Stomach (tissue), 9 donors: Measurements from ENCODE around the gene NPC1L1. TPM values are rescaled to one million over a fixed set of nuclear protein-coding genes. Genes with fewer than 3 reads are reported as not detected.

Source experiments
- DNase-seq, 2 donors: peaks; one replicate each; pipeline versions ENCODE4 v3.0.0 to v3.0.0-alpha.2; 2013 to 2019
- H3K27ac ChIP-seq, 5 donors: fragments of 200-600 bp in 4 of 5; sonication (generic) in 4 of 5; one replicate each; pipeline ENCODE4 v1.5.1; 2013 to 2019; ENCODE audit warnings: mild to moderate bottlenecking in 1 of 5, moderate library complexity in 1 of 5
- H3K27me3 ChIP-seq, 3 donors: fragments of 200-600 bp; sonication (generic); one replicate each; pipeline ENCODE4 v1.5.1; 2017 to 2019; ENCODE audit warnings: mixed run types in 1 of 3
- H3K36me3 ChIP-seq, 4 donors: fragments of 200-600 bp; sonication (generic); 1 replicate in 3 of 4; 2 replicates in 1 of 4; pipeline ENCODE4 v1.5.1; 2016 to 2019
- H3K4me1 ChIP-seq, 4 donors: fragments of 200-600 bp; sonication (generic); one replicate each; pipeline ENCODE4 v1.5.1; 2016 to 2019
- H3K4me3 ChIP-seq, 4 donors: fragments of 200-600 bp; sonication (generic) in 3 of 4; one replicate each; pipeline ENCODE4 v1.5.1; 2016 to 2019; ENCODE audit warnings: mild to moderate bottlenecking in 1 of 4
- H3K9me3 ChIP-seq, 4 donors: fragments of 200-600 bp; sonication (generic); one replicate each; pipeline ENCODE4 v1.5.1; 2016 to 2019
- EP300 ChIP-seq: sonication (generic); formaldehyde crosslinking; IDR thresholded peaks from one replicate; pipeline ENCODE4 v1.6.1; 2017; ENCODE audit warnings: antibody characterized with exemption
- POLR2A ChIP-seq, 4 donors: fragments of 450-650 bp; IDR thresholded peaks; one replicate each; pipeline ENCODE4 v1.6.1; 2016; ENCODE audit warnings: antibody characterized with exemption in 4 of 4, control low read depth in 2 of 4, mild to moderate bottlenecking in 1 of 4, moderate library complexity in 1 of 4
- POLR2AphosphoS5 ChIP-seq, 3 donors: sonication (generic); formaldehyde crosslinking; IDR thresholded peaks; one replicate each; pipeline ENCODE4 v1.6.1; 2016; ENCODE audit warnings: antibody characterized with exemption in 3 of 3
- WGBS, 5 donors: extraction: QIAGEN DNeasy Blood & Tissue Kit in 3 of 5; methylation state at CpG; one replicate each; pipeline versions ENCODE4 v1.1.5 to v1.1.7; 2013 to 2018; 5-methylcytosine and 5-hydroxymethylcytosine counted together
- intact Hi-C: fragments of 100-400 bp; cut with DNase I; formaldehyde crosslinking; loops from one replicate; pipeline ENCODE4 v1.15.1; 2023; ENCODE audit warnings: low total_unique reads
- polyA plus RNA-seq, 3 donors: library from polyadenylated mRNA; stranded (reverse); fragments of 200-250 nt; gene quantifications; one replicate each; pipeline ENCODE4 v1.2.3, GENCODE V29; 2013
- total RNA-seq, 5 donors: library from RNA; depleted of rRNA; stranded (reverse); fragments of >200 nt; gene quantifications; one replicate each; pipeline versions ENCODE4 v1.1.0 to v1.2.3, GENCODE V29; 2014 to 2016
- TF ChIP-seq, protein P1 (sequence below), 7 experiments: fragments of 450-650 bp in 4 of 7; fragments of 200-600 bp in 3 of 7; sonication (generic) in 3 of 7; IDR thresholded peaks; one replicate each; pipeline ENCODE4 v1.5.1; 2016 to 2019; ENCODE audit warnings: antibody characterized with exemption in 7 of 7, control low read depth in 2 of 7, mild to moderate bottlenecking in 1 of 7
- donor health status: healthy with polysubstance abuse.
- donor health status: Bipolar disorder and iron deficiency.
- donor health status: healthy.

The NPC1L1 gene
- total and polyA plus RNA-seq, 8 donors = 0.12 to 4.9 (median 1.1) TPM; not detected in 3

DNA sequence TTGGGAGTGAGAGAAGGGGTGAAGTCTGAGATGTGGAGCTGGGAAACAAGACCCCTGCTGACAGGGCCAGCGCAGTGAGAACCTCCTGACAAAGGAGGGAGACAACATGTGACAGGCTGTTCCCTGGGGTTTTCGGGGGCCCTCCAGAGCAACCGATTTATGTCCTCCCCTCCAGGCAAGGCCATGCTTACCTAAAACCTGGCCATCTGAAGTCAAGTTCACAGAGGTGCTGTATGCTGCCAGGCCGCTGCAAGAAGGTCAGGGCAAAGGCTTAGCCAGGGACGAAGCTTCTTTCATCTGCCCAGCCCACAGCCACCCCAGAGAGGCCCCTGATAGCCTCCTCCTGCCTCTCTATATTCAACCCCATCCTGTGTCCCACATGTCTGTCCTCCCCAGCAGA lies 20.6 kb downstream of the NPC1L1 start:
- Histone ChIP-seq H3K36me3 (no peaks in the 10 kb centered on the region), H3K9me3 (peaks cover 2 to 18% (median 15%) of the 10 kb centered on the region in 4 donors), H3K27me3 (no peaks in the 10 kb centered on the region), H3K27ac (no peak overlapping the region), H3K4me1 (no peaks in the 10 kb centered on the region), H3K4me3 (no peak overlapping the region)
- no peak for TF ChIP-seq EP300
- no peak for TF ChIP-seq POLR2AphosphoS5 (IDR thresholded peaks at IDR 0.05)
- TF ChIP-seq, protein P1, sequence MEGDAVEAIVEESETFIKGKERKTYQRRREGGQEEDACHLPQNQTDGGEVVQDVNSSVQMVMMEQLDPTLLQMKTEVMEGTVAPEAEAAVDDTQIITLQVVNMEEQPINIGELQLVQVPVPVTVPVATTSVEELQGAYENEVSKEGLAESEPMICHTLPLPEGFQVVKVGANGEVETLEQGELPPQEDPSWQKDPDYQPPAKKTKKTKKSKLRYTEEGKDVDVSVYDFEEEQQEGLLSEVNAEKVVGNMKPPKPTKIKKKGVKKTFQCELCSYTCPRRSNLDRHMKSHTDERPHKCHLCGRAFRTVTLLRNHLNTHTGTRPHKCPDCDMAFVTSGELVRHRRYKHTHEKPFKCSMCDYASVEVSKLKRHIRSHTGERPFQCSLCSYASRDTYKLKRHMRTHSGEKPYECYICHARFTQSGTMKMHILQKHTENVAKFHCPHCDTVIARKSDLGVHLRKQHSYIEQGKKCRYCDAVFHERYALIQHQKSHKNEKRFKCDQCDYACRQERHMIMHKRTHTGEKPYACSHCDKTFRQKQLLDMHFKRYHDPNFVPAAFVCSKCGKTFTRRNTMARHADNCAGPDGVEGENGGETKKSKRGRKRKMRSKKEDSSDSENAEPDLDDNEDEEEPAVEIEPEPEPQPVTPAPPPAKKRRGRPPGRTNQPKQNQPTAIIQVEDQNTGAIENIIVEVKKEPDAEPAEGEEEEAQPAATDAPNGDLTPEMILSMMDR (IDR thresholded peaks at IDR 0.05) = no peak
- TF ChIP-seq POLR2A (IDR thresholded peaks at IDR 0.05) = no peak
- 70 to 94% (median 92%) methylated on average over 5 of the region's 5 CpGs for WGBS, 5 donors
- DNase-seq = no peak
- intact Hi-C loops = no loop called here

DNA sequence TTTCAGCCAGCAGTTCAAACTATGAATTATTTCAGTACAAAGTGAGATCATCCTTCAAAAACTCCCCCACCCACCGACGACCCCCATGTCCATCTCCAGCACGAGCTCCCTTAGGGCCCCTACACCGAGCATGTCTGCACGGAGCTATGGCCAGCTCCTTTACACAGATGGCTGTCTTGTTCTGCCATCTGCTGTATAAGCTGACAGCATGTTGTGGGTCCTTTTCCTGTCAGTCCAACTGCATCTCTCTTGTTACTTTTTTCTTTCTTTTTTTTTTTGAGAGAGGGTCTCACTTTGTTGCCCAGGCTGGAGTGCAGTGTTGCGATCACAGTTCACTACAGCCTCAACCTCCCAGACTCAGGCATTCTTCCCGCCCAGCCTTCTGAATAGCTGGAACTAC lies 21.6 kb downstream of the NPC1L1 start:
- WGBS, 5 donors = 71 to 89% (median 77%) methylated on average over 7 of the region's 7 CpGs
- no peak for DNase-seq
- Histone ChIP-seq H3K27ac (no peak overlapping the region), H3K4me1 (no peaks in the 10 kb centered on the region), H3K27me3 (no peaks in the 10 kb centered on the region), H3K36me3 (no peaks in the 10 kb centered on the region), H3K9me3 (peaks cover 2 to 7% (median 5%) of the 10 kb centered on the region in 4 donors), H3K4me3 (no peak overlapping the region)
- intact Hi-C loops = no loop called here
- TF ChIP-seq POLR2A (IDR thresholded peaks at IDR 0.05) = no peak
- TF ChIP-seq EP300 = no peak
- no peak for TF ChIP-seq POLR2AphosphoS5 (IDR thresholded peaks at IDR 0.05)
- TF ChIP-seq, protein P1 (IDR thresholded peaks at IDR 0.05) = no peak

DNA sequence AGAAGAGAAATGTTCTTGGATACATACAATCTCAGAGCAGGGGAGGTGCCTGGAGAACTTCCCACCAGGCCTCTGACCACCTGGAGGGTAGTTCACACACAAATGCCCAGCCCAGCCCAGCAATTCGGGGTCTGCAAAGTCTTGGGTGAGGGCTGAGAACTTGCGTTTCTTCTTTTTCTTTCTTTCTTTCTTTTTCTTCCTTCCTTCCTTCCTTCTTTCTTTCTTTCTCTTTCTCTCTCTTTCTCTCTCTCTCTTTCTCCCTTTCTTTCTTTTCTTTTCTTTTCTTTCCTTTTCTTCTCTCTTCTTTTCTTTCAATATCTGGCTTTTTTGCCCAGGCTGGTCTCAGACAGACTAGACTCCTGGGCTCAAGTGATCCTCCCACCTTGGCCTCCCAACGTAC lies 22.4 kb downstream of the NPC1L1 start:
- no peaks in the 10 kb centered on the region for H3K9me3 ChIP-seq
- intact Hi-C loops = no loop called here
- no peak for TF ChIP-seq EP300
- TF ChIP-seq POLR2A (IDR thresholded peaks at IDR 0.05) = no peak
- TF ChIP-seq, protein P1 (IDR thresholded peaks at IDR 0.05) = no peak
- TF ChIP-seq POLR2AphosphoS5 (IDR thresholded peaks at IDR 0.05) = no peak
- WGBS, 5 donors = 69 to 82% (median 74%) methylated on average over 3 of the region's 3 CpGs
- H3K27ac ChIP-seq = no peak overlapping the region
- no peaks in the 10 kb centered on the region for H3K4me1 ChIP-seq
- DNase-seq = no peak
- no peak overlapping the region for H3K4me3 ChIP-seq
- H3K36me3 ChIP-seq = no peaks in the 10 kb centered on the region
- no peaks in the 10 kb centered on the region for H3K27me3 ChIP-seq

DNA sequence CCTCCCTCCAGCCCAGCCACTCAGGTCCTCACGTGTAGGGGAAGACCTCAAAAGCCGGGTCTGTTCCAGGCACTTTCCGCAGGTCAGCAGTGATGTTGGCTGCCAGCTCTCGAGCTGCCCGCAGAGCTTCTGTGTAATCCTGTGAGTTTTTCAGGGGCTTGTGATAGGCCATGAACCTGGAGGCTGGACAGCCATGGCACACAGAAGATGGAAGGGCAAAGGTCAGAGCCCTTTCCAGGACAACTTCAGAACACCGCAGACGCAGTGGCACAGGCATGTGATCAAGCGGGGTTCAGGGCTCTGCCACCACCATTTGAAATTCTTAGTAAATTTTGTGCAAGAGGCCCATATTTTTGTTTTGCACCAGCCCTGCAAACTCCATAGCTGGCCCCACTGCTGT lies 24.0 kb downstream of the NPC1L1 start:
- TF ChIP-seq POLR2AphosphoS5 (IDR thresholded peaks at IDR 0.05) = no peak
- H3K9me3 ChIP-seq = no peaks in the 10 kb centered on the region
- WGBS, 5 donors = 87 to 94% (median 90%) methylated on average over 7 to 8 of the region's 8 CpGs
- H3K4me1 ChIP-seq = no peaks in the 10 kb centered on the region
- no peaks in the 10 kb centered on the region for H3K27me3 ChIP-seq
- no peak for DNase-seq
- intact Hi-C loops = no loop called here
- no peak overlapping the region for H3K27ac ChIP-seq
- peaks cover 0 to 10% (median 0%) of the 10 kb centered on the region in 4 donors for H3K36me3 ChIP-seq
- H3K4me3 ChIP-seq = no peak overlapping the region

DNA sequence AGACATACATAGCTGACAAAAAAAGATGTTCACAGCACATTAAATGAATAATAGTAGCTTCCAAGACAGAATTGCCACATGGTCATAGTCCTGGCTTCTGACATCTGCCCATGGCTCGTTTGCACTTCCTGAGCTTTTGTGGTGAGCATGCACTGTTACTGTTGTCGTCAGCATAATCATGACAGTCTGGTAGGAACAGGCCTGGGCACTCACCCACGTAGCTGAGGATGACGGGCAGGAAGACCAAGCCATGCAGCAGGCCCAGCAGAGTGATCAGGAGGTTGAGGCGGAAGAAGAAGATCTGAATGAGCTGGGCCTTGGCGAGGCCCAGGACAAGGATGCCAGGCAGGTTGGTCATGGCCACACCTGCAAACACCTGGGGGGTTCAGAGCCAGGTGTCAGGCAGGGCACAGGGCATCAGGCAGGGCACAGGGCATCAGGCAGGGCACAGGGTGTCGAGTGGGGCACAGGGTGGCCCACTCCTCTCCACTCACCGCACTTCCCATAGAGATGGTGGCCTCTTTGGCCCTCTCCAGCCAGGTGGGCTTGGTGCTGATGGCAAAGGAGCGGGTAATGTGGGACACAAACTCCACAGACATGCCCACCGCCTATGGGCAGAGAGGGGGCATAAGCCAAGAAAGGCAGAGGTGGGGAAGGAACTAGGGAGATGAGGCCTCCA lies 25.4 kb downstream of the NPC1L1 start:
- WGBS, 5 donors = 73 to 87% (median 80%) methylated on average over 9 to 10 of the region's 10 CpGs
- Histone ChIP-seq H3K9me3 (no peaks in the 10 kb centered on the region), H3K4me1 (no peaks in the 10 kb centered on the region), H3K27me3 (no peaks in the 10 kb centered on the region), H3K36me3 (peaks cover 0 to 10% (median 0%) of the 10 kb centered on the region in 4 donors), H3K27ac (no peak overlapping the region), H3K4me3 (no peak overlapping the region)
- no peak for DNase-seq
- TF ChIP-seq POLR2AphosphoS5 (IDR thresholded peaks at IDR 0.05) = no peak
- TF ChIP-seq EP300 = no peak
- intact Hi-C loops = no loop called here
